ENCODE data around the gene GAS1. TPM values are rescaled to one million over a fixed set of nuclear protein-coding genes. Genes with fewer than 3 reads are reported as not detected.

The GAS1 gene
- total RNA-seq, 1 experiment from 2014 or later: 0.07 TPM

GRCh38 chr9:86943201-86944113 is 3.8 kb downstream of the GAS1 start:
- H3K27me3 ChIP-seq (ENCODE audit: insufficient read depth, low read length): peaks cover 68% of the 10 kb centered on the region
- DNase-seq (ENCODE audit: low read depth, low spot score) (no peak), ATAC-seq (no peak)
- no peaks in the 10 kb centered on the region for H3K9me3 ChIP-seq (ENCODE audit: control insufficient read depth in 1 of 2, insufficient read depth in 1 of 2, low read depth in 1 of 2, low read length in 2 of 2)
- H3K4me2 ChIP-seq (ENCODE audit: low read length): no peak overlapping the region
- peaks cover 5 to 10% of the 10 kb centered on the region in 2 experiments; a peak in 2 of 4 replicates for H3K4me1 ChIP-seq (ENCODE audit: control insufficient read depth in 1 of 2, insufficient read depth in 2 of 2, low read length in 2 of 2)
- POLR2A ChIA-PET: no interaction called here
- no peaks in the 10 kb centered on the region for H3K79me2 ChIP-seq (ENCODE audit: insufficient read depth, low read length)
- H2AFZ ChIP-seq (ENCODE audit: low read depth, low read length, poor library complexity, severe bottlenecking): no peak overlapping the region
- H3K9me2 ChIP-seq (ENCODE audit: insufficient read depth): no peaks in the 10 kb centered on the region
- H4K20me1 ChIP-seq (ENCODE audit: insufficient read depth): no peaks in the 10 kb centered on the region; the same call in 1 of the 2 replicates
- BruUV-seq (replicated peaks): no TSS peak
- TF ChIP-seq TCF7L2 (IDR thresholded peaks at IDR 0.05; ENCODE audit: borderline replicate concordance, extremely low read depth, insufficient read depth, insufficient read length) (no peak), EZH2 (IDR thresholded peaks at IDR 0.05) (peak; percentile 79; the same call in 1 of the 2 replicates), EZH2phosphoT487 (IDR thresholded peaks at IDR 0.05; ENCODE audit: borderline replicate concordance) (peak; percentile 75; the same call in 1 of the 2 replicates), ZBTB33 (IDR thresholded peaks at IDR 0.05; ENCODE audit: extremely low read depth, insufficient replicate concordance, low read length) (no peak)
- RAD21 ChIA-PET (ENCODE audit: low non-redundant PET in 1 of 2, low total read pairs in 2 of 2, uncharacterized antibody in 2 of 2, unreplicated experiment in 2 of 2): no interaction called here
- no peaks in the 10 kb centered on the region for H3K36me3 ChIP-seq (ENCODE audit: control insufficient read depth in 1 of 2, insufficient read depth in 2 of 2, low read length in 2 of 2)
- H3K27ac ChIP-seq (ENCODE audit: low read depth, low read length): no peak overlapping the region
- intact Hi-C loops (cut with micrococcal nuclease): no loop called here
- CTCF ChIA-PET: no interaction called here
- no peak overlapping the region for H3K4me3 ChIP-seq (replicated peaks in 1 of 2; ENCODE audit: low read depth in 1 of 2, low read length in 2 of 2)
- H3K9ac ChIP-seq (ENCODE audit: low read length): no peak overlapping the region

Data from HCT116 (cell line).